Measurements from ENCODE around the gene RNF38.

Gene RNF38

GRCh38 chr9:36315283-36315682, 84.8 kb downstream of the RNF38 start (continued):
- TF ChIP-seq ZNF513 (tag by site-specific recombination; IDR thresholded peaks at IDR 0.05) (no peak), ZNF670 (tag by site-specific recombination; IDR thresholded peaks at IDR 0.05; ENCODE audit: low read depth) (no peak), ZNF324 (tag by site-specific recombination; IDR thresholded peaks at IDR 0.05) (no peak), ZNF626 (tag by site-specific recombination; IDR thresholded peaks at IDR 0.05) (no peak)

- no peak overlapping the region for H3K27ac ChIP-seq (ENCODE audit: extremely low read depth, low read depth, low read length)
- H3K4me1 ChIP-seq (ENCODE audit: control insufficient read depth, insufficient read depth, low read length): peaks cover 5% of the 10 kb centered on the region; the same call in 1 of the 2 replicates
Observed at GRCh38 chr9:36314740-36315139, 85.3 kb downstream of the RNF38 start.

More at GRCh38 chr9:36314740-36315139, 85.3 kb downstream of the RNF38 start:
- POLR2A ChIA-PET: interaction anchor here (0.6 to 1.4 kb wide), 3 partner anchors 9 to 57 kb away, joined by 3 to 5 read pairs (median 4); partner anchors contain the start of gene GNE
- TF ChIP-seq CTCF (tag by site-specific recombination; IDR thresholded peaks at IDR 0.05): no peak
- TF ChIP-seq ZNF341 (tag by site-specific recombination; IDR thresholded peaks at IDR 0.05; ENCODE audit: low read depth): no peak
- no peak for TF ChIP-seq ZNF518A (tag by site-specific recombination; conservative IDR thresholded peaks at IDR 0.05; ENCODE audit: low read depth)
- no peak for TF ChIP-seq ZNF600 (tag by site-specific recombination; IDR thresholded peaks at IDR 0.05)
- TF ChIP-seq ZNF626 (tag by site-specific recombination; IDR thresholded peaks at IDR 0.05): no peak
- no peak for TF ChIP-seq ZNF654 (tag by site-specific recombination; IDR thresholded peaks at IDR 0.05; ENCODE audit: low read depth)
- no peak for TF ChIP-seq ZNF23 (tag by site-specific recombination; IDR thresholded peaks at IDR 0.05; ENCODE audit: borderline replicate concordance)
- no peak for TF ChIP-seq SETDB1 (IDR thresholded peaks at IDR 0.05; ENCODE audit: insufficient read length, low read length)
- TF ChIP-seq HOXD13 (CRISPR knock-in tag; IDR thresholded peaks at IDR 0.05; ENCODE audit: borderline replicate concordance): no peak
- TF ChIP-seq ZSCAN5A (tag by site-specific recombination; IDR thresholded peaks at IDR 0.05): no peak
- no peak for TF ChIP-seq TRIM28 (IDR thresholded peaks at IDR 0.05; ENCODE audit: borderline replicate concordance, low read length)
- no peak for TF ChIP-seq ZFHX2 (tag by site-specific recombination; conservative IDR thresholded peaks at IDR 0.05)
- no peak for TF ChIP-seq ZNF138 (tag by site-specific recombination; IDR thresholded peaks at IDR 0.05; ENCODE audit: borderline replicate concordance)
- no peak for TF ChIP-seq ZNF221 (tag by site-specific recombination; IDR thresholded peaks at IDR 0.05; ENCODE audit: borderline replicate concordance)
- TF ChIP-seq ZBTB11 (tag by site-specific recombination; conservative IDR thresholded peaks at IDR 0.05; ENCODE audit: low read depth): no peak
- Histone ChIP-seq H3K9me3 (ENCODE audit: control insufficient read depth, insufficient read depth, low read depth, low read length) (no peaks in the 10 kb centered on the region), H3K4me3 (ENCODE audit: low read depth, low read length) (no peak overlapping the region), H3K36me3 (ENCODE audit: control insufficient read depth in 2 of 2, insufficient read depth in 1 of 2, low read length in 2 of 2) (no peaks in the 10 kb centered on the region)
- CTCF ChIA-PET: interaction anchor here (0.6 to 1.3 kb wide), 2 partner anchors 14 to 100 kb away, joined by 3 read pairs; no protein-coding TSS in a partner anchor

All from HEK293 (cell line).